Urinary bladder (tissue), 4 donors: ENCODE measurements around the gene HELQ. TPM values are rescaled to one million over a fixed set of nuclear protein-coding genes. Genes with fewer than 3 reads are reported as not detected.

Experiments
- DNase-seq: peaks from one replicate; pipeline ENCODE4 v3.0.0-alpha.2; 2015; ENCODE audit errors: extremely low spot score
- H3K27ac ChIP-seq: one replicate; pipeline ENCODE4 v1.5.1; 2013; ENCODE audit warnings: low read depth, mild to moderate bottlenecking, moderate library complexity
- H3K36me3 ChIP-seq: one replicate; pipeline ENCODE4 v1.6.1; 2013; ENCODE audit warnings: mild to moderate bottlenecking, moderate library complexity; ENCODE audit not compliant: insufficient read depth
- H3K4me1 ChIP-seq: one replicate; pipeline ENCODE4 v1.6.1; 2013; ENCODE audit warnings: mild to moderate bottlenecking, moderate library complexity; ENCODE audit not compliant: insufficient read depth
- H3K4me3 ChIP-seq: one replicate; pipeline ENCODE4 v1.5.1; 2013; ENCODE audit warnings: low read depth, low read length
- WGBS: extraction: QIAGEN DNeasy Blood & Tissue Kit; methylation state at CpG from one replicate; pipeline ENCODE4 v1.1.7; 2013; 5-methylcytosine and 5-hydroxymethylcytosine counted together
- polyA plus RNA-seq: library from polyadenylated mRNA; stranded (reverse); fragments of 200-250 nt; gene quantifications from one replicate; pipeline ENCODE4 v1.2.3, GENCODE V29; 2013
- total RNA-seq: library from RNA; depleted of rRNA; stranded (reverse); fragments of >200 nt; gene quantifications from one replicate; pipeline ENCODE4 v1.2.3, GENCODE V29; 2014
- donor health status: healthy with polysubstance abuse.
- donor health status: healthy.

Gene HELQ
- total and polyA plus RNA-seq, 2 donors = 12.8 to 22.5 TPM

- peak overlapping the region; percentile 5 for H3K27ac ChIP-seq
- H3K36me3 ChIP-seq = peaks cover 2% of the 10 kb centered on the region
- H3K4me1 ChIP-seq = no peaks in the 10 kb centered on the region
- WGBS = 83% methylated on average over 4 of the region's 4 CpGs
- no peak for DNase-seq
- H3K4me3 ChIP-seq = no peak overlapping the region
These were observed 17.8 kb upstream of the HELQ start for GRCh38 chr4:83473423-83473822.

- Histone ChIP-seq H3K36me3 (no peaks in the 10 kb centered on the region), H3K4me3 (peak overlapping the region; percentile 54), H3K4me1 (no peaks in the 10 kb centered on the region), H3K27ac (peak overlapping the region; percentile 76)
- DNase-seq = no peak
- WGBS = 0% methylated on average over 7 of the region's 7 CpGs
These were observed 520 bp upstream of the HELQ start for GRCh38 chr4:83456184-83456501.

- 8% methylated on average over 6 of the region's 6 CpGs for WGBS
- Histone ChIP-seq H3K36me3 (no peaks in the 10 kb centered on the region), H3K4me1 (no peaks in the 10 kb centered on the region), H3K4me3 (peak overlapping the region; percentile 54), H3K27ac (peak overlapping the region; percentile 89)
- DNase-seq = no peak
These were observed 937 bp downstream of the HELQ start for GRCh38 chr4:83454686-83455085.

GRCh38 chr4:83449009-83449408, 6.6 kb downstream of the HELQ start:
- H3K4me3 ChIP-seq = no peak overlapping the region
- no peak for DNase-seq
- WGBS = 42% methylated on average over 2 of the region's 2 CpGs
- H3K36me3 ChIP-seq = no peaks in the 10 kb centered on the region
- no peaks in the 10 kb centered on the region for H3K4me1 ChIP-seq
- H3K27ac ChIP-seq = no peak overlapping the region

- no peaks in the 10 kb centered on the region for H3K4me1 ChIP-seq
- 78% methylated on average over 3 of the region's 3 CpGs for WGBS
- no peak overlapping the region for H3K27ac ChIP-seq
- H3K4me3 ChIP-seq = no peak overlapping the region
- DNase-seq = no peak
- peaks cover 4% of the 10 kb centered on the region for H3K36me3 ChIP-seq
These were observed 14.7 kb downstream of the HELQ start for GRCh38 chr4:83440899-83441298.

- H3K4me3 ChIP-seq = no peak overlapping the region
- no peak overlapping the region for H3K27ac ChIP-seq
- WGBS = 84% methylated on average over 1 of the region's 1 CpG
- DNase-seq = no peak
- peaks cover 4% of the 10 kb centered on the region for H3K36me3 ChIP-seq
- H3K4me1 ChIP-seq = no peaks in the 10 kb centered on the region
These were observed 15.3 kb downstream of the HELQ start for GRCh38 chr4:83440148-83440814.

GRCh38 chr4:83438719-83439118, 16.9 kb downstream of the HELQ start:
- peaks cover 4% of the 10 kb centered on the region for H3K36me3 ChIP-seq
- no peak for DNase-seq
- H3K4me3 ChIP-seq = no peak overlapping the region
- H3K4me1 ChIP-seq = no peaks in the 10 kb centered on the region
- H3K27ac ChIP-seq = no peak overlapping the region

GRCh38 chr4:83436680-83437079, 18.9 kb downstream of the HELQ start:
- H3K4me3 ChIP-seq = no peak overlapping the region
- WGBS = 94% methylated on average over 4 of the region's 4 CpGs
- peaks cover 3% of the 10 kb centered on the region for H3K36me3 ChIP-seq
- no peaks in the 10 kb centered on the region for H3K4me1 ChIP-seq
- no peak overlapping the region for H3K27ac ChIP-seq
- no peak for DNase-seq

GRCh38 chr4:83431200-83431599, 24.4 kb downstream of the HELQ start:
- WGBS = 95% methylated on average over 1 of the region's 1 CpG

GRCh38 chr4:83418211-83418610, 37.4 kb downstream of the HELQ start:
- no peak for DNase-seq
- no peak overlapping the region for H3K27ac ChIP-seq
- no peaks in the 10 kb centered on the region for H3K36me3 ChIP-seq
- no peak overlapping the region for H3K4me3 ChIP-seq
- H3K4me1 ChIP-seq = no peaks in the 10 kb centered on the region

More at GRCh38 chr4:83431200-83431599, 24.4 kb downstream of the HELQ start:
- Histone ChIP-seq H3K27ac (no peak overlapping the region), H3K4me3 (no peak overlapping the region), H3K36me3 (peaks cover 1% of the 10 kb centered on the region), H3K4me1 (no peaks in the 10 kb centered on the region)
- DNase-seq = no peak

GRCh38 chr4:83417566-83417965, 38.1 kb downstream of the HELQ start:
- no peaks in the 10 kb centered on the region for H3K36me3 ChIP-seq
- no peaks in the 10 kb centered on the region for H3K4me1 ChIP-seq
- no peak overlapping the region for H3K27ac ChIP-seq
- H3K4me3 ChIP-seq = no peak overlapping the region
- WGBS = 85% methylated on average over 4 of the region's 4 CpGs
- no peak for DNase-seq

GRCh38 chr4:83413676-83414075, 41.9 kb downstream of the HELQ start:
- DNase-seq = no peak
- Histone ChIP-seq H3K4me3 (no peak overlapping the region), H3K36me3 (no peaks in the 10 kb centered on the region), H3K27ac (no peak overlapping the region), H3K4me1 (no peaks in the 10 kb centered on the region)
- WGBS = 98% methylated on average over 2 of the region's 2 CpGs

- Histone ChIP-seq H3K4me3 (no peak overlapping the region), H3K4me1 (no peaks in the 10 kb centered on the region), H3K27ac (no peak overlapping the region), H3K36me3 (peaks cover 2% of the 10 kb centered on the region)
- 91% methylated on average over 1 of the region's 1 CpG for WGBS
- no peak for DNase-seq
These were observed 46.7 kb downstream of the HELQ start for GRCh38 chr4:83408908-83409307.

GRCh38 chr4:83405844-83406816, 49.5 kb downstream of the HELQ start:
- H3K4me1 ChIP-seq = no peaks in the 10 kb centered on the region
- WGBS = 91% methylated on average over 5 of the region's 5 CpGs
- no peak overlapping the region for H3K27ac ChIP-seq
- no peak for DNase-seq
- no peak overlapping the region for H3K4me3 ChIP-seq
- H3K36me3 ChIP-seq = peaks cover 2% of the 10 kb centered on the region
